DMS153 (cell line): Measurements from ENCODE around the gene SYT6.

ENCODE experiments used
- DNase-seq: peaks from one replicate; lab custom pipeline; 2025; lab: John Stamatoyannopoulos, UW

The SYT6 gene

GRCh38 chr1:114117654-114118053 is 36.0 kb downstream of the SYT6 start:
- no peak for DNase-seq

DNA sequence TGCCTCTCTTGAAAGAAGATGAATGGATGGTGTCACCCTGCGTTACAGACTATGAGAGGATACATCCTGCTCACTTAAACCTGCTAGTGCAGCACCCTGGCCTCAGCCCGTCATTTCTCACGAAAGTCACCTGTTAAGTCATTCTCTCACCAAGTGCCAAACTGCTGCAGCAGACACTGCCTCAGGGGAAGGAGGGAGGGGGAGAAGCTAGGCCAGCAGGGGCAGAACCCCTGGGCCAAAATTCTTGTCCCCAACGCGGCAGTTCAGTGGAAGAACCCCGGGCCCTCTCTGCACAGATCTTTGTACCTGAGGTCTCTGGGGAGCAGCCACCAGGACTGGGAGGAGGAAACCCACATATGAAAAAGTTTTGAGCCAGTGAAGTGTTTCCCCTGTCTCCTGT is 37.6 kb downstream of the SYT6 start:
- DNase-seq, result no peak

DNA sequence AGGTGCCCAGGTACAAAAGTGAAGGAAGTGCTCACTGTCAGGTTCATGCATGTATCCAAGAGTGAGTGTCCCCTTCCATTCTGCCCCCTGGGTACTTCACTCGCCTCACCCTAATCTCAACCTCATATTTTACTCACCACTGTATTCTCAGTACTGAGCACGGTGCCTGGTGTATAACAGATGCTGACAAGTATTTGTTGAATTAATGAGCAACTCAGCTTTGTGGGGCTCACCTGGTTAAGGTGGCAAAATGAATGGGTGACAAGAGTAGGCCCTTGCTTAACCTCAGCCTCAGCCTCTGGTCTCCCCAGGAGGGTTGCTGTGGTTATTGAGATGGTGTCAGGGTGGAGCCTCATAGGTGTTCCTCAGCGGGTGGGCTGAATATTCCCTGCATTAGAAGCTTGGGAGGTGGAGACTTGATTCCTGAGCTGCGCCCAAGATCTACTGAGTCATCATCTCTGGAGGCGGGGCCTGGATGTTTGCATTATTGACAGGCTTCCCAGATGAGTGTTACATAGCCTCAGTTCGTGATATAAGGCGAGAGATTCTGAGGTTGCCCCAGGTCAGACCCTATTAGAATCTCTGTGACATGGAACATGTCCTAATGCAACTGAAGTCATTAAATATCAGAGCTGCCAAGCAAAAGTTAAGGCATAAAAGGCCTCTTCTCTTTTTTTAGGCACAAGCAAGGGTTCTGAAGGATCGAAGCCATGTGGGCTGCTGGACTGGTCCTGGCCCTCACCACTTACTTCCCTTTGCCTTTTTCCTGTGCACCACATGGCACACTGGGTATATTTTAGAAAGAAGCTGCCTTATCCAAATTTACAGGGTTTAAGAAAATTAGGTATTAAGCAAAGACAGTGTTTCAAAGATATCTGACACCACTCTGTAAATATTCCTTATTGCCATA is 39.2 kb downstream of the SYT6 start:
- DNase-seq, result no peak

- DNase-seq, result no peak
Measured at GRCh38 chr1:114113411-114114184, 40.1 kb downstream of the SYT6 start.

DNA sequence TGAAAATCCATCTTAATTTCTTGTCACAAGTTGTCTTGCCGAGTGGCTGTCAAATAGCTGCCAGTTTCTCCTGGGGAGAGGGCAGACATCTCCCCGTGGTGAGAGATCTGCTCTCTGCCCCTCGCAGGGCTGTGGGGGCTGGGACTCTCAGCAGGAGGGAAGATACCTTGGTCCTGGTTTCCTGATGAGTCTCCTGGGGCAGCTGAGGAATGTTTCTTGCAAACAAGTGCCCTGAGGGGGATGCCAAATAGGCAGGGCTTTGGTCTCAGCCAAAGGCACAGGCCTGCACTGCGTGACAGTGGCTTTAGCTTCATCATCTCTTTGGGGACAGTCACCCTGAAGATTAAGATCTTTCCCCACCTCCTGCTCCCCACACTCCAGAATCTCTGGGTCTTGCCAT is 40.9 kb downstream of the SYT6 start:
- DNase-seq, result no peak

GRCh38 chr1:114111731-114112641 is 41.7 kb downstream of the SYT6 start:
- no peak for DNase-seq

GRCh38 chr1:114109981-114110380 is 43.7 kb downstream of the SYT6 start:
- DNase-seq, result no peak

DNA sequence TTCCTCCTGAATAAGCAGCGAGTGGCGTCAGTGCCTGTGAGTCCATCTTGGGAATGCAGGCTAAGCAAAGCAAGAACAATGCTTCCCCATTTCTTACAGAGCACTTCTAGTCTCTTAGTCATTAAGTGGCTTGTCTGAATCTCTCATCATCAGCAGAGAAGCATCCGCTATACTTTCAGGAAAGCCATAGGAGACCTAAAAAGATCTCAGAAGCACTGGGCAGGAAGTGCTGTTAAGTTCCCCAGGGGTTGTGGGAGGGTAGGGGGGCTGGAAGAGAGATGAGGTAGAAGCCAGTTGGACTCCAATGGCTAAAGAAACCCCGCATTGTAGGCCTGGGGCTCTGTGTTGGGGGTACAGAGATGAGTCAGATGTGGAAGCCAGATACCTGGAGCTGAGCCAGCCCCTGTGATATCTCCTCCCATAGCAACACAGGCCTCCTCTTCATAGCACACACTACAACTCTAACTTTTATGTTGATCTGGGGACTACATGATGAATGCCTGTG is 44.9 kb downstream of the SYT6 start:
- DNase-seq, result no peak

DNA sequence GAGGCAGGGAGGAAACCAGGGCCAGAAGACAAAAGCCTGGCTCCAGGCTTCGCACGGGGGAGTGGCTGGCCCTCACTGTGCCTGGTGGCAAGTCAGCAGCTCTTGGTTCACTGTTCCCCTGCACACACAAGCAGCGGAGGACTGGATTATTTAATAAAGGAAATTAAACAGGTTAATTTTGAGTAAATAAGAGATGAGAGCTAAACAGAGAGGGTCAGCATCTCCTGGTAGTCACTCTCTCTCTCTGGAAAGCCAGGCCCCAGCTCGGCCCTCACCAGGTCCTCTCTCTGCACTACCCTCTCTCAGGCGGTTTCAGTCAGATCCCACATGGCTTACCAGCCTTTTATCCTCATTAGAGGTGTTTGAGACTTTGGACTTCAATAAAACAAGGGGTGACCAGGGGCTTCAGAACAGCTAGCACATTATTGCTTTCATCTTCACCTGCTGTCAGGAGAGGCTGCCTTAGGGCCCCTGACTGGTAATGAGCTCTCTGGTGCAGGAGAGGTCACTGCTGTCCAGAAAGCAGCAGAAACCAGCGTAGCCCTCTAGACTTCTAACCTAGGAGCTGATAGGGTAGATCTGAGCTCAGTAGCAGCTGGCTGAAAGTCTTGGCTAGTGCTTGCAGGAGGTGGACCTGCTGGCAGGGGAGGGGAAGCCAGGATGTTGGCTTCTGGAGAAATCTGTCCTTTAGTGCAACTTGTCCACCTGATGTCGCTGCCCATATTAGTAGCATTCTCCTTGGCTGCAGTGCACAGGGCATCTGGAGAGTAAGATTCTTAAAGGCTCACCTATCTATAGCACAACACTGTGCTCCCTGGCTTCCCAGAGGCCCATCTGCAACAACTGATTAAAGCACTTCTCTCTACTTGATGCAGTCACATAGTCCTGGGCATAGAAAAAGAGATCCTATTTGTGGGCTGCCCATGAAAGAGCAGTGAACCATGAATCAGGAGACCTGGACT is 45.9 kb downstream of the SYT6 start:
- no peak for DNase-seq

DNA sequence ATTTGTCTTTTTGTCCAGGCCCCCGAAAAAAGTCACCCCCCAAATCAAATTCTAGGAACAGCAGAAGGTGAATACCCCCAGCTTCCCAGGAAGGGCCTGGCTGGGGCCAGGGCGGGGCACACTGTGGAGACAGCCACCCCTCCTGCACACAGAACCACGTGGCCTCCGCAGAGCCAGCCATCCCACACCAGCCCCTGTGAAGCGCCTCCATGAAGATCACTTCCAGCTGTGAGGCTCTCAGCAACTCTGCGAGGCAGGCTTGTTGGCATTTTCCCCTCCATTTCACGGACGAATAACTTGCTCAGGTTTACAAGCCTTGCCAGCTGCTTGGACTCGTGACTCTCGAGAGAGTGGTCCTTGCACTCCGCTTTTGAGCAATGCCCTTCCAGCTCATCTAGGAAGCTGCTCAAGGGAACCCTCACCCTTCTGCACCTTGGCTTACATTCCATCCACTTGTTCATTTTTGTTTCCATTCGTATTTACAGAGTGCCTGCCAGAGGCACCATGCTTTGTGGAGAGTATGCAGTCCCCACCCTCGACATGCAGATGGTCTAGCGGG is 48.2 kb downstream of the SYT6 start:
- no peak for DNase-seq

DNA sequence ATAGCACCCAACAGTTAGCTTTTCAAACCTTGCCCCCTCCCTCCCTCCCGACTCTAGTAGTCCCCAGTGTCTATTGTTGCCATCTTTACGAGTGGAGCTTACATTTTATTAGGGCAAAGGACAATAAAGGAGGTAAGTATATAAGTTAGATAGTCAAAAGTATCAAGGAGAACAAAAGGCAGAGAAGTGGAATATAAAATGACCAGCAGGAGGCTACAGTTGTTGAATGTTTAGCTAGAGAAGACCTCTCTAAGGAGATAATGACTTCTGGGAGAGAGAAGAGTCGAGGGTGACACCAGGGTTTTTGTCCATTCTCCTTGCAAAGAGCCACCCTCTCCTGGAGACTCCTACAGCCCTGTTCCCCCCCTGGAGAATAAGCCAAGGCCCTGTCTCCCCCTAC is 48.7 kb downstream of the SYT6 start:
- DNase-seq, result no peak

DNA sequence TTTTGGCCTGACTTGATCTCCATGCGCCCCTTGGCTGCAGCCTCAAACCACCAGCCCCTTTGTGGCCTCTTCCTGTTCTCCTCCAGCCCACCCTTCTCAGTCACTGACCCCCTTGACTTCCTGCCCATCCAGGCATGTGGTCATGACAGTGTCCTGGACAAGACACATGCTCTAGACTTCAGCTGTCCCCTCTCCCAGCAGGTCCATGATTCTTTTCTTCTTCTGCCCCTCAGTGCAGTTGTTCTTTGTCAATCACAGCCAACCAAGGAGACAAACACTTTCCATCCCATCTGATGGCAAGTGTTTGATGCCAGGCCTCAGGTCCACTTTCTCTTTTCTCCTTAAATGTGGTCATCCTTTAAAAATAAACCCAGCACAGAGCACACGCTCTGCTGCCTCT is 49.7 kb downstream of the SYT6 start:
- no peak for DNase-seq

DNA sequence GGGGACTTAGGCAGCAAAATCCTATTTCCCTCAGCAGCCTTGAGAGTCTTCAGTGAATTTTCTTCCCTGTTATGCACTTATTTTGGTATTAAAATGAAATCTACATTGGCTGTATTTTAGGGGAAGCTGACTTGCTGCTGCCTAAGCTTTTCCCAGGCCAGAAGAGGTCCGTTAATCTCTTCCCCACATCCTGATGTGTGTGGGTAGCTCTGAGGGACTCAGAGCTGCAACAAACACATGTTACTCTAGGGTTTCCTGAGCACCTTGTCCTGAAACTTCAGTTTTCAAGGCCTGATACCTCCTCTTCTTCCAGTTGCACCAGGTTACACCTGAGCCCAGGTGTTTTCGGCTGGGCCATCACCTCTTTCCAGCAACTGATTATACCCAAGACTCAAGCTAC is 51.5 kb downstream of the SYT6 start:
- no peak for DNase-seq

- DNase-seq, result no peak
Measured at GRCh38 chr1:114100148-114100547, 53.5 kb downstream of the SYT6 start.

- DNase-seq, result no peak
Measured at GRCh38 chr1:114099268-114099667, 54.4 kb downstream of the SYT6 start.

GRCh38 chr1:114097109-114097508 is 56.6 kb downstream of the SYT6 start:
- DNase-seq, result no peak

DNA sequence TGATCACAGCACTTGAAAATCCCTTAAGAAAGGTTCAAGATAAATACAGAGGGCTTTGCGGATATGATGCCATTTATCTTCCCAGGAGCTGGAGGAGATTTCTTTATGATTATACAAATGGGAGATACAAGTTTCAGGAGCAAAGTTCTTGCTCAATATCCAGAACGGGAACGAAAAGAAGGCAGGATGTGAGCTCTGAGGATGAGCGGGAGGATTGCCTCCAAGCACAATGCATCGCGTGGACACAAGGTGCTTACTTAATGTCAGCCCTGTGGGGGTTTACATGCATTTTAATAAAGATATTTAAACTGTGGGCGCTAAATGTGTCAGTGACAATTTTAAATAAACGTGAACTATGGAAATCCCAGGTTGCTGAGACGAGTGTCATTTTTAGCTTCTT is 59.0 kb downstream of the SYT6 start:
- no peak for DNase-seq

DNA sequence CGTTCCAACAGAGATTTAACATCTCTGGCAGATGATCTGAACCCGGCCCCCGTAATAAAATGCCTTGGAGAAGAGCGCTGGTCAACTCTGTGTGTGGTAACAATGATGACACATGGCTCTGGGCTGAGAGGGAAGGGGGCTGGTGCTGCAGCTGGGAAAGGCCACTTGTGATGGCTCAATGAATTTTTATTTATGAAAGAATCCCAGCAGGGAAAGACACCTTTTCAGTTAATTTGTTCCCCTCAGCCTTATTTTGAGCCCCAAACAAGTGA is 59.4 kb downstream of the SYT6 start:
- DNase-seq, result no peak

DNA sequence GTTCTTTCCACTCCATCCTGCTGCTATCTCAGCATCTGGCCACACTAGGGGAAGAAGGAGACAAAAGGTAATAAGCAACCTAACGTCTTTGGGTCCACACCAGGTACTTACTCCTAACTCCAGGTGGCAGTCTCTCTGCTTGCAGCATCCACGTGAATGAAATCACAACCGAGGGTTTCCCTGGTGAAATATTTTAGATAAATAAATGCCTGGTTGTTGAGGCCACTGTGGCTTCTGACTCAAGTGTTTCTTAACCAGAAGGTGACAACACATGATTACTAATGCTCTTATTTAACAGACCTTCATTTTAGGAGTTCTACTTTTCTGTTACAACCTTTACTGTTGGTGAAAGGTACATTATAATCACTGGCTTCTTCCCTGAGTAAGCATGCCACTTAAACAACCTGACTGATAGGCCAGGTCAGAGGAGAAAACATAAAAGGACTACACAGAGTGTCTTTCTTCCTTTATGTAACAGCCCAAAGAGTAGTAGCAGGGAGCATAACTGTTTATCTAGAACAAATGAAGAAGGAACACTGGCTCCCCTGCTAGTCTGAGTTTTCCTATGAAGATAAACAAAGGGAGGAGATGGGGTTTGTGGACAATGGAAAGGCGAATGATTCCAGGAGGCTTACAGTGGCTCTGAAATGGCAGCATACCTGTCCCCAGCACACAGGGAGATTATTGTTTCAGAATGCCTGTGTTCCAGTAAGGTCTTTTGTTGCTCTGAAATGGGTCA is 59.9 kb downstream of the SYT6 start:
- no peak for DNase-seq
